ENCODE results near the gene PLEKHA4. TPM values are rescaled to one million over a fixed set of nuclear protein-coding genes. Genes with fewer than 3 reads are reported as not detected.

PLEKHA4 gene
- total RNA-seq, 2 experiments from 2014 or later = 8.1 to 8.4 TPM

DNA sequence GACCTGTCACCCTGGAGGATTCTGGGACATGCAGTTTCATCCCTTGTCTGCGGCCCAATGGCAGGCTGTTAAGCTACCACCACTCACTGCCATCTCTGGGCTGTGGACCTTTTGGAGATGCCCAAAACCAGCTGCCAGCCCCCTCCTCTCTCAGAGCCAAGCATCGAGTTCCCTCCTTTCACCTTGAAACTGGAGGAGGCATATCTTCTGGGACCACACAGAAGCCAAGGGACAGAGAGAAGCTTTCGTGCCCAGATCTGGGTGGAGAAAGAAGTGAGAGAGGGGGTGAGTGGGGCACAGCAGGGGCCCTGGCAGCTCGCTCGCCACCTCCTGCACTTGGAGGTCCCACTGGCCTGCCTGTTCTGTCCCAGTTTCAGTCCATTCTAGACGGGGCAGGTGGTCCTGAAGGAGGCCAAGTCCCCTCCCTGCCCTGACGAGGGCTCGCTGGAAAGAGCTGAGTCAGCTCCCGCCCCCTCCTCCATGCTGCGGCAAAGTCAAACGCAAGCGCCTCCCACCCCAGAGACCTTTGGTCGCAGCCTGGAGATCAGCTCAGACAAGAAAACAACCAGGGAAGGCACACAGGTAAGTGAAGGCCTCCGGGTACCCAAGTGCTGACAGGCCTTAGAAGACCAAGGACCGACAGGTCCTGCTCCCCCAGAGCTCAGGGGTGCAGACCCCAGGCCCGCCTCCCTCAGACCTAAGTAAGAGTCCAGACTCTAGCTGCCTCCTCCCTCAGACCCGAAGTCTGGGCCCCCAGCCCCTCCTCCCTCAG, 61.4 kb downstream of the PLEKHA4 start:
- Histone ChIP-seq H3K9me3 (ENCODE audit: low read length) (no peaks in the 10 kb centered on the region), H3K27ac (ENCODE audit: low read depth, low read length, poor library complexity, severe bottlenecking) (no peak overlapping the region), H3K4me3 (ENCODE audit: low read depth, low read length, poor library complexity, severe bottlenecking) (no peak overlapping the region), H3K79me2 (ENCODE audit: insufficient read depth, low read depth, low read length) (peaks cover 12% of the 10 kb centered on the region; the same call in 1 of the 2 replicates), H3K9me2 (ENCODE audit: insufficient read depth, low read length) (no peaks in the 10 kb centered on the region), H2AFZ (ENCODE audit: low read length) (no peak overlapping the region), H3K36me3 (ENCODE audit: insufficient read depth, low read length) (peaks cover 7% of the 10 kb centered on the region; the same call in 1 of the 2 replicates), H4K20me1 (ENCODE audit: insufficient read depth, low read length) (no peaks in the 10 kb centered on the region), H3K4me2 (ENCODE audit: low read length) (no peak overlapping the region), H3K4me1 (ENCODE audit: insufficient read depth, low read length, poor library complexity, severe bottlenecking) (peaks cover 16% of the 10 kb centered on the region)
- peak; percentile 73 for DNase-seq (ENCODE audit: low spot score)
- intact Hi-C loops (cut with micrococcal nuclease; ENCODE audit: unreplicated experiment) = no loop called here
- no peak for TF ChIP-seq EZH2phosphoT487 (IDR thresholded peaks at IDR 0.05; ENCODE audit: borderline replicate concordance, low read depth, low read length)
- TF ChIP-seq, protein P1, sequence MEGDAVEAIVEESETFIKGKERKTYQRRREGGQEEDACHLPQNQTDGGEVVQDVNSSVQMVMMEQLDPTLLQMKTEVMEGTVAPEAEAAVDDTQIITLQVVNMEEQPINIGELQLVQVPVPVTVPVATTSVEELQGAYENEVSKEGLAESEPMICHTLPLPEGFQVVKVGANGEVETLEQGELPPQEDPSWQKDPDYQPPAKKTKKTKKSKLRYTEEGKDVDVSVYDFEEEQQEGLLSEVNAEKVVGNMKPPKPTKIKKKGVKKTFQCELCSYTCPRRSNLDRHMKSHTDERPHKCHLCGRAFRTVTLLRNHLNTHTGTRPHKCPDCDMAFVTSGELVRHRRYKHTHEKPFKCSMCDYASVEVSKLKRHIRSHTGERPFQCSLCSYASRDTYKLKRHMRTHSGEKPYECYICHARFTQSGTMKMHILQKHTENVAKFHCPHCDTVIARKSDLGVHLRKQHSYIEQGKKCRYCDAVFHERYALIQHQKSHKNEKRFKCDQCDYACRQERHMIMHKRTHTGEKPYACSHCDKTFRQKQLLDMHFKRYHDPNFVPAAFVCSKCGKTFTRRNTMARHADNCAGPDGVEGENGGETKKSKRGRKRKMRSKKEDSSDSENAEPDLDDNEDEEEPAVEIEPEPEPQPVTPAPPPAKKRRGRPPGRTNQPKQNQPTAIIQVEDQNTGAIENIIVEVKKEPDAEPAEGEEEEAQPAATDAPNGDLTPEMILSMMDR (conservative IDR thresholded peaks at IDR 0.05; ENCODE audit: low read length) = no peak
- ChIA-PET POLR2A (interaction anchor here (0.5 kb wide), 1 partner anchor 9 kb away, joined by 3 read pairs; no protein-coding TSS in a partner anchor), CTCF (ENCODE audit: unreplicated experiment) (no interaction called here)
- BruUV-seq (replicated peaks) = no TSS peak

DNA sequence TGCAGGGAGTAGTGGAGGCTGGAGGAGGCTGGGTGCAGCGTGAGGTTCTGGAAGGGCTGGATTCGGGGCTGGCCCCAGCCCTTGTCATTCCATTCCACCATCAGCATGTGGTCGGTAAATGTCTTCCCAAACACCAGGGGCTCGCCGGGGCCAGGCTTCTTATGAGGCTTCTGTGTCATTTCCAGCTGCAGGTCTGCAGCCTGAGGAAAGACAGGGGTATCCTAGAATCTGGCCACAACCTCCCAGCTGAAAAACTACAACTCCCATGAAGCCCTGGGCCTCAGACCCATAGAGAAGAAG, 61.9 kb downstream of the PLEKHA4 start:
- H3K4me2 ChIP-seq (ENCODE audit: low read length) = no peak overlapping the region
- H3K36me3 ChIP-seq (ENCODE audit: insufficient read depth, low read length) = peaks cover 7% of the 10 kb centered on the region; the same call in 1 of the 2 replicates
- ChIA-PET POLR2A (no interaction called here), CTCF (ENCODE audit: unreplicated experiment) (no interaction called here)
- H3K27ac ChIP-seq (ENCODE audit: low read depth, low read length, poor library complexity, severe bottlenecking) = no peak overlapping the region
- no peak overlapping the region for H2AFZ ChIP-seq (ENCODE audit: low read length)
- H3K9me2 ChIP-seq (ENCODE audit: insufficient read depth, low read length) = no peaks in the 10 kb centered on the region
- DNase-seq (ENCODE audit: low spot score) = no peak
- no peaks in the 10 kb centered on the region for H3K9me3 ChIP-seq (ENCODE audit: low read length)
- H3K4me3 ChIP-seq (ENCODE audit: low read depth, low read length, poor library complexity, severe bottlenecking) = no peak overlapping the region
- intact Hi-C loops (cut with micrococcal nuclease; ENCODE audit: unreplicated experiment) = no loop called here
- peaks cover 12% of the 10 kb centered on the region; the same call in 1 of the 2 replicates for H3K79me2 ChIP-seq (ENCODE audit: insufficient read depth, low read depth, low read length)
- H4K20me1 ChIP-seq (ENCODE audit: insufficient read depth, low read length) = no peaks in the 10 kb centered on the region
- peaks cover 11% of the 10 kb centered on the region for H3K4me1 ChIP-seq (ENCODE audit: insufficient read depth, low read length, poor library complexity, severe bottlenecking)
- BruUV-seq (replicated peaks) = no TSS peak
- TF ChIP-seq, protein P1 (conservative IDR thresholded peaks at IDR 0.05; ENCODE audit: low read length) = no peak
- no peak for TF ChIP-seq EZH2phosphoT487 (IDR thresholded peaks at IDR 0.05; ENCODE audit: borderline replicate concordance, low read depth, low read length)

DNA sequence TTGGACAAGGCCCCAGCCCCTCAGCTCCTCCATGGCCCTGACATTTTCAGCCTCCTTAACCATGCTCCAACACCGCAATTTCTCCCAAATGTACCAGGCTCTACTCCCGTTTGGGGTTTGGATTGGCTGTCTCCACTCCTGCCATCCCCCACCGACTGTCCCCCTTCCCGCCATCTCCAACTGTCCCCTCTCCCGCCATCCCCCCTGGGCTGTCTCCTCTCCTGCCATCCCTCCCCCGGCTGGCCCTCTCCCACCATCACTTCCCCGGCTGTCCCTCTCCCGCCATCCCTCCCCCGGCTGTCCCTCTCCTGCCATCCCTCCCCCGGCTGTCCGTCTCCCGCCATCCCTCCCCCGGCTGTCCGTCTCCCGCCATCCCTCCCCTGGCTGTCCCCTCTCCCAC, 63.0 kb downstream of the PLEKHA4 start:
- Histone ChIP-seq H3K79me2 (ENCODE audit: insufficient read depth, low read depth, low read length) (peaks cover 12% of the 10 kb centered on the region; the same call in 1 of the 2 replicates), H3K9me2 (ENCODE audit: insufficient read depth, low read length) (no peaks in the 10 kb centered on the region), H3K4me1 (ENCODE audit: insufficient read depth, low read length, poor library complexity, severe bottlenecking) (peaks cover 11% of the 10 kb centered on the region), H3K36me3 (ENCODE audit: insufficient read depth, low read length) (peaks cover 7% of the 10 kb centered on the region; the same call in 1 of the 2 replicates), H3K4me2 (ENCODE audit: low read length) (no peak overlapping the region), H2AFZ (ENCODE audit: low read length) (no peak overlapping the region), H3K9me3 (ENCODE audit: low read length) (no peaks in the 10 kb centered on the region), H3K27ac (ENCODE audit: low read depth, low read length, poor library complexity, severe bottlenecking) (no peak overlapping the region), H3K4me3 (ENCODE audit: low read depth, low read length, poor library complexity, severe bottlenecking) (no peak overlapping the region), H4K20me1 (ENCODE audit: insufficient read depth, low read length) (no peaks in the 10 kb centered on the region)
- BruUV-seq (replicated peaks) = no TSS peak
- intact Hi-C loops (cut with micrococcal nuclease; ENCODE audit: unreplicated experiment) = no loop called here
- POLR2A ChIA-PET = no interaction called here
- TF ChIP-seq, protein P1 (conservative IDR thresholded peaks at IDR 0.05; ENCODE audit: low read length) = no peak
- no peak for TF ChIP-seq EZH2phosphoT487 (IDR thresholded peaks at IDR 0.05; ENCODE audit: borderline replicate concordance, low read depth, low read length)
- DNase-seq (ENCODE audit: low spot score) = no peak
- CTCF ChIA-PET (ENCODE audit: unreplicated experiment) = no interaction called here

All from OCI-LY7 (cell line).